HG03064 (cell line): ENCODE results near the gene TTC39A.
"Not testable (repeated sequence)": the region's sequence is repeated elsewhere in the genome, so short reads cannot be mapped to it uniquely, and the experiment has no call there.

Experiments used
- ATAC-seq: cut with Tn5 transposase; IDR thresholded peaks from one replicate; pipeline ENCODE4 v1.9.1; 2021; ENCODE audit warnings: low read depth; ENCODE audit not compliant: unreplicated experiment

TTC39A gene

DNA sequence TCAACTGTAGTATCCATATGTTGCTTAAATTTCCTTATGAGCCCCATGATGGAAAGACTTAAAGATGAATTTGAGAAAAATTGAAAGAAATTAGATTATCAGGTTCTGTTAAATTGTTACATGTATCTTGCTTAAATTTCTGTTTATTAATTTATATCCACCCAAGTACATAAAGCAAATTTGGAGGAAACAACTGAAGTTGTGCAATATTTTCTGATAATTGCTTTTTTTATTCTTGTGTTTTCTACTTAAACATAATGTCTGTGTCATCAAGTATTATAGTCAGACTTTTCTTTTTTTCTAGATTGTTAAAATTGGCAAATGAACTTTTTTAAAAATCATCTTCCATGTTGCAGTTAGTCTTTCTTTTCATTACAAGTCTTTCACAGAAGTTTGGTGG lies 57.4 kb downstream of the TTC39A start:
- no peak for ATAC-seq

DNA sequence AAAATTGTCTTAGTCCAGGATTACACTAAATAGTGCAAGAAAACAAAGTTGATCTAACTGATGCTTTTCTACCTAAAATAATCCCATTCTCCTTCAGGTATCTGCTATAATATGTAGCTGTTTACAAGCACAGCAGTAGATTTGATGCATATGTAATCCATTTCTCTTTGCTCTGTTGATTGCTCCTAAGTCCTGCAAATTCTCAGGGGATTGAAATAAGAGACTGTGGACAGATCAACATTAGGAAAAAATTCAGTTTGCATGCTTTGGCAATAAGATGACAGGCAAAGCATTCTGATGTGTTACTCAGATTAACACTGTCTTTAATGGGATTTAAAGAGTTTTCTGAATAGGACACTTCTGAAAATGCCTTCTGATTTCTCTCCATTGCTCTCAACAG lies 59.6 kb downstream of the TTC39A start:
- ATAC-seq, result no peak

GRCh38 chr1:51268634-51269033 lies 61.7 kb downstream of the TTC39A start:
- no peak for ATAC-seq

- no peak for ATAC-seq
Measured at GRCh38 chr1:51266791-51267190, 63.6 kb downstream of the TTC39A start.

GRCh38 chr1:51266181-51266580 lies 64.2 kb downstream of the TTC39A start:
- ATAC-seq, result no peak

DNA sequence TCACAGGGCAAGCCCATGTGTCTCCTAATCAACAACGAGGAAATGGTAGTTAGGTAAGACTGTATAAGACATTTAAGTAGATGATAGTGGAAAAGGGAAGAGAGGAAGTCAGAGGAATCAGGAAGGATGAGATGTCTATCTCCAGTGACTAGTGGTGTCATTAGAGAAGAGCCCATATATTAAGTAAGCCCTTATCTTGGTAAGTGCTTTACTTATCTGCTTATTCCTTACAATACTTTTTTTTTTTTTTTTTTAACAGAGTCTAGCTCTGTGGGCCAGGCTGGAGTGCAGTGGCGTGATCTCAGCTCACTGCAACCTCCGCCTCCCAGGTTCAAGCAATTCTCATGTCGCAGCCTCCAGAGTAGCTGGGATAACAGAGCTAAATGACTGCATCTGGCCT lies 64.7 kb downstream of the TTC39A start:
- ATAC-seq, result no peak

GRCh38 chr1:51264451-51264850 lies 65.9 kb downstream of the TTC39A start:
- ATAC-seq, result no peak

- no peak for ATAC-seq
Measured at GRCh38 chr1:51263147-51263877, 67.0 kb downstream of the TTC39A start.

DNA sequence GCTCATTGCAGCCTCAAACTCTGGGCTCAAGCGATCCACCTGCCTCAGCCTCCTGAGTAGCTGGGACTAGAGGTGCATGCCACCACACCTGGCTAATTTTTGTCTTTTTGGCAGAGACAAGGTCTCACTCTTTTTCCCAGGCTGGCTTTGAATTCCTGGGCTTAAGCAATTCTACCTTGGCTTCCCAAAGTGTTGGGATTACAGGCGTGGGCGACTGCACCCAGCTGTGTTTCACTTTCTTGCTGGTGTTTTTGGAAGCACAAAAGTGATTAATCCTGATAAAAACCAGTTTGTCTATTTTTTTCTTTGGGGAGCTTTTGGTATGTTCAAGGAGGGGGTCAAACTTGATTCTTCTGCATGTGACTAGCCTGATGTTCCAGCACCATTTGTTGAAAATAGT lies 75.0 kb downstream of the TTC39A start:
- no peak for ATAC-seq

GRCh38 chr1:51253691-51254090 lies 76.7 kb downstream of the TTC39A start:
- no peak for ATAC-seq

DNA sequence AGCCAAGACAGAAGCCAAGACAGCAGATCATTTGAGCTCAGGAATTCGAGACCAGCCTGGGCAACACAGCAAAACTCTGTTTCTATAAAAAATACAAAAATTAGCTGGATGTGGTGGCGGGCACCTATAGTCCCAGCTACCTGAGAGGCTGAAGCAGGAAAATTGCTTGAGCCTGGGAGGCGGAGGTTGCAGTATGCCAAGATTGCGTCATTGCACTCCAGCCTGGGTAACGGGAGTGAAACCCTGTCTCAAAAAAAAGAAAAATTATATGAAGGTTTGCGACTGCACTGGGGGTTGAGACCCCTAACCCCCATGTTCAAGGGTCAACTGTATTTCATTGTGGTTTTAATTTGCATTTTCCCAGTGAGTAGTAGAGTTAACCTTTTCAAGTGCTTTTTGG lies 78.0 kb downstream of the TTC39A start:
- no peak for ATAC-seq

DNA sequence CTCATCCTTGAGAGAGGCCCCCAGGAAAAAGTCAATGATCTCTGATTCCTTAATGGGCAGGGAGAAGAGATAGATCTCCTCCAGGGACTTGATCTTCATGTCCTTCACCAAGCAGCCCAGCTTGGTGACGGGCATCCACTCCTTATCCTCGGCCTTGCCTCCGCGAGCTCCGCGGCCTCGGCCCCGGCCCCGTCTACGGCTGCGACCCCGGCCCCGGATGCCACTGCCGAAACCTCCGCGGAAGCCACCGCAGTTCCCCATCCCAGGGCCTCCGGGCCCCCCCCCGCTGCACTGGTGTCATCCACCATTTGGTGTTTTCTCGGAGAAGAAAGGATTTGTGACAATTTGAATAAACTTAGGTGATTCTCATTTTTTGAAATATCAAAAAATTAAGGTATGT lies 79.2 kb downstream of the TTC39A start:
- ATAC-seq, result not testable (repeated sequence)

GRCh38 chr1:51250729-51251128 lies 79.6 kb downstream of the TTC39A start:
- not testable (repeated sequence) for ATAC-seq

DNA sequence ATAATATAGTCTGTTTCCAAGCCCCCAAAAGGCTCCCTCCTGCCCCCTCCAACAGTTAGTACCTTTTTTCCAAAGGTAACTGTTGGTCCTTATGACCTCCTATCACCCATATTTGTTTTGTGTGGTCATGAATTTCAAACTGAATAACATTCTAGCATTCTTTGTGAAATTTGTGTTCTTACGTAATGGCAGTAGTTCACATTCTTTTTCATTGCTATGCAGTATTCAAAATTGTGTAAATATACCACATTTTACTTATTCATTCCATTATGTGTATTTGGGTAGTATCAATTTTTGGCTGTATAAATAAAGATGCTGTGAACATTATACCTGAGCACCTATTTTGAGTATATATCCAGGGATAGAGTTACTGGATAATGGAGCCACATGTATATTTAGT lies 80.9 kb downstream of the TTC39A start:
- no peak for ATAC-seq

GRCh38 chr1:51247499-51247898 lies 82.9 kb downstream of the TTC39A start:
- ATAC-seq, result no peak

DNA sequence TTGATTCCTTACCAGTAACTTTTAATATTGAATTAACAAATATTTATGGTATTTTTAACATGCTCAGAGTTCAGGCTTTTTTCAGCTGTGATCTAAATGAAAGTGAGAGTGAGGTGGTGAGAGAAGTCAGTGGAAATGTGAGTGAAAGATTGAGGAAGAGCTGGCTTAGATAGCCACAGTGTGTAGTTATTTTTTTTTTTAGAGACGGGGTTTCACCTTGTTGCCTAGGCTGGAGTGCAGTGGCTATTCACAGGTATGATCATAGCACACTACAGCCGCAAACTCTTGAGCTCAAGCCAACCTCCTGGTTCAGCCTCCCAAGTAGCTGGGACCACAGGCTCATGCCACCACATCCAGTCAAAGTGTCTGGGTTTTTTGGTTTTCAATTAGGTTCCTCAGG lies 83.3 kb downstream of the TTC39A start:
- ATAC-seq, result peak; percentile 82

DNA sequence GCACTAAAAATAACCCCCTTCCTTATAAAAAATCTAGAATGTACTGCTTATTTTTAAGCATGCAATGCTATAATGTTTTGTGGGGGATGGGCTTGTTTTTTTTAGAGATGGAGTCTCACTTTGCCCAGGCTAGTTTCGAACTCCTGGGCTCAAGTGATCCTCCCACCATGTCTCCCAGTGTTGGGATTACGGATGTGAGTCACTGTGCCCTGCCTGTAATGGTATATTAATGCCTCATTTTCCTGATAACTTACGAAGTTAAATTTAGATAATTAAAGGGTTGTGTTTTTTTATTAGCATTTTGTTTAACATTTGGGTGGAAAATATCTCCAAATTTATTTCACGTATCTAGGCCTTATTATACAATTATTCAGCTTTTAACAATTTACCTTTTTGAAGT lies 87.8 kb downstream of the TTC39A start:
- no peak for ATAC-seq

DNA sequence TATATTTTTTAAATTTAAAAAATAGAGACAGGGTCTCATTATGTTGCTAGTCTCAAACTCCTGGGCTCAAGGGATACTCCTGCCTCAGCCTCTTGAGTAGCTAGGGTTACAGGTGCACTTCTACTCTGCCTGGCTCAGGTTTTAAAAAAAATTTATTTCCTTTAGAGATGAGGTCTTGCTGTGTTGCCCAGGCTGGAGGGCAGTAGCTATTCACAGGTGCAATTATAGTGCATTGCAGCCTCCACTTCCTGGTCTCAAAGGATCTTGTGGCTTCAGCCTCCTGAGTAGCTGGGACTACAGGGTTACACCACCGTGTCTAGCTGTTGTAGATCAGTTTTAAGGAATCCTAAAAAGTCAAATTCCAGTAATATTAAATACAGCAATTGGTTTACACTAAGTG lies 89.2 kb downstream of the TTC39A start:
- ATAC-seq, result no peak

GRCh38 chr1:51240084-51240483 lies 90.3 kb downstream of the TTC39A start:
- no peak for ATAC-seq

GRCh38 chr1:51238034-51238403 lies 92.3 kb downstream of the TTC39A start:
- ATAC-seq, result no peak

DNA sequence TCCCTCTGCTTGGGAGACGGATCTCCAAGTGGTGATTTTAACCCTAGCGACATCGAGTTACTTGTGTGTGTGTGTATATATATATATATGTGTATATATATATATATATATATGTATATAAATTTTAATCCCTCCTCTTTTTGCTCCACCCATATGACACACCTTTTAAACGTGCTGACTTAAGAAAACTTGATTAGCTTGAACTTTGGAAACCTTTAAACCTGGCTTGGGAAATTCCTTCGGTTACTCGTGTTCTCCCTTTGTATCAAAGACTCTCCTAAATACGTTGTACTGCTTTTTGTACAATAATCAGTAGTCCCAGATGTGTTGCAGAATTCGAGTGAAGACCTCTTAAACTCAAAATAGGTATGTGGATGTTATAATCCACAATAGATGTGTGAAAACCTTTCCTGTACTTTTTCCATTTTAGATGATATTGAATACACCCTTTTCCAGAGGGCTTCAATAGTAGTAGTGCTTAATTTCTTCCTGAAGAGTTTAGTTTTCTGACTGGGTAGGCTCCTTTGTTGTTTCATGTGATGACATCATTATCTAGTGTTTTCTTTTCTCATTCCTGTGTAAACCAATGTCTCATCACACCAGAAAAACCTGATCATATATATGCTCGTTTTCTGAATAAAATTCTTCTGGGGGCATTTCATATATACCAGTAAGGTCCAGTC lies 92.9 kb downstream of the TTC39A start:
- no peak for ATAC-seq
